ENCODE results near the gene CHAC1.

DNA sequence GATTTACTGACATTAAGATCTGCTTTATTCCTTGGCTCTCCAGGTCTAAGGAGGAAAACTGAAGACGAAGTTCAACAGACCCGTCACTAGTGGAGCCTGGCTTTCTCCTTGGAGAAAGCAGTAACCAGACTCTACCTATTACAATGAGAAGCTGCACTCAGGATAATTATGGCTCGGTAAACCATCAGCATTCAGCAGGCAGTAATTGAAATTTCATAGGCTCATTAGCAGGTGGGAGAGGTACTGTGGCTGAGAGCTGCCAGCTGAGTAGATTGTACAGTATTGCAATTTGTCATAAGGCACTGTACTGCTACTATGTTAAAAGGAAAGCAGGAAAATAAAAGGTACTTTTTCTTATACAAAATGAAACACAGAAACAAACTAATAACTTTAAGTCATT, 51.2 kb downstream of the CHAC1 start:
- TF ChIP-seq, protein P1, sequence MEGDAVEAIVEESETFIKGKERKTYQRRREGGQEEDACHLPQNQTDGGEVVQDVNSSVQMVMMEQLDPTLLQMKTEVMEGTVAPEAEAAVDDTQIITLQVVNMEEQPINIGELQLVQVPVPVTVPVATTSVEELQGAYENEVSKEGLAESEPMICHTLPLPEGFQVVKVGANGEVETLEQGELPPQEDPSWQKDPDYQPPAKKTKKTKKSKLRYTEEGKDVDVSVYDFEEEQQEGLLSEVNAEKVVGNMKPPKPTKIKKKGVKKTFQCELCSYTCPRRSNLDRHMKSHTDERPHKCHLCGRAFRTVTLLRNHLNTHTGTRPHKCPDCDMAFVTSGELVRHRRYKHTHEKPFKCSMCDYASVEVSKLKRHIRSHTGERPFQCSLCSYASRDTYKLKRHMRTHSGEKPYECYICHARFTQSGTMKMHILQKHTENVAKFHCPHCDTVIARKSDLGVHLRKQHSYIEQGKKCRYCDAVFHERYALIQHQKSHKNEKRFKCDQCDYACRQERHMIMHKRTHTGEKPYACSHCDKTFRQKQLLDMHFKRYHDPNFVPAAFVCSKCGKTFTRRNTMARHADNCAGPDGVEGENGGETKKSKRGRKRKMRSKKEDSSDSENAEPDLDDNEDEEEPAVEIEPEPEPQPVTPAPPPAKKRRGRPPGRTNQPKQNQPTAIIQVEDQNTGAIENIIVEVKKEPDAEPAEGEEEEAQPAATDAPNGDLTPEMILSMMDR (IDR thresholded peaks at IDR 0.05; ENCODE audit: poor library complexity, severe bottlenecking) = no peak
- TF ChIP-seq EZH2 (IDR thresholded peaks at IDR 0.05; ENCODE audit: borderline replicate concordance, insufficient read depth, low read length, poor library complexity, severe bottlenecking) = no peak
- no peak for TF ChIP-seq POLR2AphosphoS5 (IDR thresholded peaks at IDR 0.05)
- TF ChIP-seq, protein P2, sequence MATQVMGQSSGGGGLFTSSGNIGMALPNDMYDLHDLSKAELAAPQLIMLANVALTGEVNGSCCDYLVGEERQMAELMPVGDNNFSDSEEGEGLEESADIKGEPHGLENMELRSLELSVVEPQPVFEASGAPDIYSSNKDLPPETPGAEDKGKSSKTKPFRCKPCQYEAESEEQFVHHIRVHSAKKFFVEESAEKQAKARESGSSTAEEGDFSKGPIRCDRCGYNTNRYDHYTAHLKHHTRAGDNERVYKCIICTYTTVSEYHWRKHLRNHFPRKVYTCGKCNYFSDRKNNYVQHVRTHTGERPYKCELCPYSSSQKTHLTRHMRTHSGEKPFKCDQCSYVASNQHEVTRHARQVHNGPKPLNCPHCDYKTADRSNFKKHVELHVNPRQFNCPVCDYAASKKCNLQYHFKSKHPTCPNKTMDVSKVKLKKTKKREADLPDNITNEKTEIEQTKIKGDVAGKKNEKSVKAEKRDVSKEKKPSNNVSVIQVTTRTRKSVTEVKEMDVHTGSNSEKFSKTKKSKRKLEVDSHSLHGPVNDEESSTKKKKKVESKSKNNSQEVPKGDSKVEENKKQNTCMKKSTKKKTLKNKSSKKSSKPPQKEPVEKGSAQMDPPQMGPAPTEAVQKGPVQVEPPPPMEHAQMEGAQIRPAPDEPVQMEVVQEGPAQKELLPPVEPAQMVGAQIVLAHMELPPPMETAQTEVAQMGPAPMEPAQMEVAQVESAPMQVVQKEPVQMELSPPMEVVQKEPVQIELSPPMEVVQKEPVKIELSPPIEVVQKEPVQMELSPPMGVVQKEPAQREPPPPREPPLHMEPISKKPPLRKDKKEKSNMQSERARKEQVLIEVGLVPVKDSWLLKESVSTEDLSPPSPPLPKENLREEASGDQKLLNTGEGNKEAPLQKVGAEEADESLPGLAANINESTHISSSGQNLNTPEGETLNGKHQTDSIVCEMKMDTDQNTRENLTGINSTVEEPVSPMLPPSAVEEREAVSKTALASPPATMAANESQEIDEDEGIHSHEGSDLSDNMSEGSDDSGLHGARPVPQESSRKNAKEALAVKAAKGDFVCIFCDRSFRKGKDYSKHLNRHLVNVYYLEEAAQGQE (IDR thresholded peaks at IDR 0.05; ENCODE audit: borderline replicate concordance) = no peak

Data from neural cell (in vitro differentiated cells).